Tibial artery (tissue), 4 donors: Measurements from ENCODE around the gene KCNQ1.

Experiments used
- DNase-seq, 2 donors: peaks; one replicate each; pipeline ENCODE4 v3.0.0-alpha.2; 2019
- H3K27ac ChIP-seq, 2 donors: fragments of 200-600 bp; sonication (generic) in 1 of 2; 1 replicate in 1 of 2; 2 replicates in 1 of 2; pipeline ENCODE4 v1.5.1; 2018 to 2019; ENCODE audit warnings: mild to moderate bottlenecking in 1 of 2
- H3K27me3 ChIP-seq, 2 donors: fragments of 200-600 bp; sonication (generic) in 1 of 2; one replicate each; pipeline versions ENCODE4 v1.5.1 to v1.6.0; 2016 to 2019
- H3K36me3 ChIP-seq, 3 donors: fragments of 200-600 bp; sonication (generic) in 2 of 3; one replicate each; pipeline ENCODE4 v1.5.1; 2016 to 2019; ENCODE audit warnings: mild to moderate bottlenecking in 2 of 3
- H3K4me1 ChIP-seq, 4 donors: fragments of 200-600 bp; sonication (generic) in 2 of 4; 1 replicate in 3 of 4; 2 replicates in 1 of 4; pipeline ENCODE4 v1.5.1; 2016 to 2019
- H3K4me3 ChIP-seq, 2 donors: fragments of 200-600 bp; sonication (generic) in 1 of 2; 1 replicate in 1 of 2; 2 replicates in 1 of 2; pipeline ENCODE4 v1.5.1; 2018 to 2019; ENCODE audit warnings: mild to moderate bottlenecking in 2 of 2
- H3K9me3 ChIP-seq, 3 donors: fragments of 200-600 bp; sonication (generic) in 1 of 3; one replicate each; pipeline ENCODE4 v1.5.1; 2016 to 2019
- intact Hi-C: fragments of 100-400 bp; cut with DNase I; formaldehyde crosslinking; loops from one replicate; pipeline ENCODE4 v1.15.0; 2023; ENCODE audit warnings: low total_unique reads
- TF ChIP-seq, protein P1 (sequence below), 2 experiments: fragments of 200-600 bp in 1 of 2; fragments of 450-650 bp in 1 of 2; IDR thresholded peaks; one replicate each; pipeline ENCODE4 v1.5.1; 2017 to 2019; ENCODE audit warnings: antibody characterized with exemption in 2 of 2, mild to moderate bottlenecking in 1 of 2, moderate library complexity in 1 of 2

The KCNQ1 gene

DNA sequence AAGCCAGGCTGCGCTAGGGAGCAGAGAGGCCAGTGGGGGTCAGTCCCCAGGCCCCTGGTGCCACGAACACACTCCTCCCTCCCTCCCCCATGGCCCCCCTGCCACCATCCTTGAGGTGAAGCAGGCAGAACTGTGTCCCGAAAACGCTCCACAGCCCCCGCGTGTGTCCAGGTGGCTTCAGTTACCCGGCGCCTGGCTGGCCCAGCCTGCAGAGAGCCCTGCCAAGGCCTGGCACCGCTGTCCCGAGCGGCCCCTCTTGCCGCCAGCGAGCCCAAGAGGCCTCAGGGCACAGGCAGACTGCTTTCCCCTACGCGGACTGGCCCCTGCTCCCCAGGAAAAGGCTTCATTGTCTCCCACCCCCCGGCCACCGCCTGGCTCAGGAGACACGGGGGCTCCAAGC lies 413.1 kb downstream of the KCNQ1 start:
- H3K4me1 ChIP-seq, result peaks cover 0 to 9% (median 7%) of the 10 kb centered on the region in 4 donors
- H3K9me3 ChIP-seq, result no peaks in the 10 kb centered on the region
- no peak for DNase-seq
- no peaks in the 10 kb centered on the region for H3K36me3 ChIP-seq
- no peak overlapping the region for H3K27ac ChIP-seq
- intact Hi-C loops, result no loop called here
- peaks cover 0 to 24% of the 10 kb centered on the region in 2 donors for H3K27me3 ChIP-seq
- TF ChIP-seq, protein P1, sequence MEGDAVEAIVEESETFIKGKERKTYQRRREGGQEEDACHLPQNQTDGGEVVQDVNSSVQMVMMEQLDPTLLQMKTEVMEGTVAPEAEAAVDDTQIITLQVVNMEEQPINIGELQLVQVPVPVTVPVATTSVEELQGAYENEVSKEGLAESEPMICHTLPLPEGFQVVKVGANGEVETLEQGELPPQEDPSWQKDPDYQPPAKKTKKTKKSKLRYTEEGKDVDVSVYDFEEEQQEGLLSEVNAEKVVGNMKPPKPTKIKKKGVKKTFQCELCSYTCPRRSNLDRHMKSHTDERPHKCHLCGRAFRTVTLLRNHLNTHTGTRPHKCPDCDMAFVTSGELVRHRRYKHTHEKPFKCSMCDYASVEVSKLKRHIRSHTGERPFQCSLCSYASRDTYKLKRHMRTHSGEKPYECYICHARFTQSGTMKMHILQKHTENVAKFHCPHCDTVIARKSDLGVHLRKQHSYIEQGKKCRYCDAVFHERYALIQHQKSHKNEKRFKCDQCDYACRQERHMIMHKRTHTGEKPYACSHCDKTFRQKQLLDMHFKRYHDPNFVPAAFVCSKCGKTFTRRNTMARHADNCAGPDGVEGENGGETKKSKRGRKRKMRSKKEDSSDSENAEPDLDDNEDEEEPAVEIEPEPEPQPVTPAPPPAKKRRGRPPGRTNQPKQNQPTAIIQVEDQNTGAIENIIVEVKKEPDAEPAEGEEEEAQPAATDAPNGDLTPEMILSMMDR (IDR thresholded peaks at IDR 0.05), result no peak
- H3K4me3 ChIP-seq, result no peak overlapping the region

DNA sequence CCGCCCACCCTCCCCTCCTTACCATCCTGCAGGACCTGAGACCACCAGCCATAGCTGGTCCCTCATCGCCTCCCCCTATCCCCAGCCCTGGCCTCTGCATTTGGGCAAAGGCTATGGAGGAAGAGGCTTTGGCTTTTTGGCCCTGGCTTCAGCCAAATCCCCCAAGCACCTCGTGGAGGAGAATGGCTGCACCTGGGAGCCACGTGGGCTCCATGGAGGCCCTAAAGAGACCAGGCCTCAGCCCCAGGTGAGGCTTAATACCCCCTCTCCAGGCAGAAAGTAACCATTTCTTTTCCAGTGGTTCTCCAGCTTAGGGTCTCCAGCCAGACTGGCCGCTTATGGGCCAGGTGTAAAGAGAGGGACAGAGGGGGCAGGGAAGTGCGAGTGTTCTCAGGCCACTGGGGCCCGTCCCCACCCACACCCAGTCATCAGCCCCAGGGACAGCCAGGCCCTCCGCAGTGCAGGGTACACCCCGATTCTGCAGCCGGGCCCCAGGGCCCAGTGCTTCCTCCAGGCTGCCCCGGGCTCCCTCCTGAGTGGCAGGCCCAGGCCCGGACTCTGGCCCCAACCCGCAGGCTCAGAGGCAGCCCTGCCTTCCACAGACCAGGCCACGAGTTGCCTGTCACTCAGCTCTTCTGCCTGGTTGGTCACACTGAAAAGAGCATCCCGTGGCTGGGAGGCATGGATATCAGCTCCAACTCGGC lies 414.3 kb downstream of the KCNQ1 start:
- DNase-seq, result no peak
- peaks cover 0 to 34% of the 10 kb centered on the region in 2 donors for H3K27me3 ChIP-seq
- H3K27ac ChIP-seq, result no peak overlapping the region
- H3K4me1 ChIP-seq, result peaks cover 0 to 12% (median 8%) of the 10 kb centered on the region in 4 donors
- H3K36me3 ChIP-seq, result no peaks in the 10 kb centered on the region
- H3K4me3 ChIP-seq, result no peak overlapping the region
- TF ChIP-seq, protein P1 (IDR thresholded peaks at IDR 0.05), result no peak
- intact Hi-C loops, result no loop called here
- no peaks in the 10 kb centered on the region for H3K9me3 ChIP-seq

DNA sequence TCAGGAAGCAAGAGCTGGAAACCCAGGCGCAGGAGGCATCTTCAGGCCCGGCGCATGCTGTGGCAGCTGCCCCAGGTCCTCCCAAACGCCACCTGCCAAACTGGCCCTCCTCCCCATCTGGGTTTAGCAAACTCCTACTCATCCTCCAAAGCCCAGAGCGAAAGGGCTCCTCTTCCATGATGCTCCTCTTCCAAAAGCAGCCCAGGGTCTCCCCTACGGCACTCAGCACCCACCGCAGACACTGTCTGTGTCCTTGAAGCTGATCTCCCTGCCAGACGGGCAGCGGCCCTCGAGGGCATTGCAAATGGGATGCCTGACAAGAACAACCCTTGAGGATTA lies 414.9 kb downstream of the KCNQ1 start:
- no peak overlapping the region for H3K4me3 ChIP-seq
- peaks cover 0 to 12% (median 8%) of the 10 kb centered on the region in 4 donors for H3K4me1 ChIP-seq
- H3K27me3 ChIP-seq, result peaks cover 0 to 38% of the 10 kb centered on the region in 2 donors
- no peaks in the 10 kb centered on the region for H3K36me3 ChIP-seq
- TF ChIP-seq, protein P1 (IDR thresholded peaks at IDR 0.05), result no peak
- intact Hi-C loops, result no loop called here
- no peak overlapping the region for H3K27ac ChIP-seq
- no peaks in the 10 kb centered on the region for H3K9me3 ChIP-seq
- no peak for DNase-seq

DNA sequence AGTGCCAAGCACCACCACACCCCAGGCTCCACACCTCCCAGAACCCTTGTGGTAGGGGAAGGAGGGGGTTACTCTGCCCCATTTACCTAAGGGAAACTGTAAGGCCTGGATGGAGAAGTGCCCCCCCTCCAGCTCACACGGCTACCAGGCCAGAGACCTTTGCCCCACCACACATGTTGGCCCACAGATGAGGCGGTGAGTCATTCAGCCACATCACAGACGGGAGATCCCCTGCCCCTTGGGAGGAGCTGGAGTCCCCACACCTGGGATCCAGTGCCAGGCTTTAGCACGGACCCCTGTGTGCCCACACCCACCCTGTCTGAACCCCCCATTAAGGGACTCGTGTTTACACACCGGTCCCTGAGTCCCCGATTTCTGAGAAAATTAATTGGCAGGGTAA lies 415.8 kb downstream of the KCNQ1 start:
- Histone ChIP-seq H3K27me3 (peaks cover 0 to 42% of the 10 kb centered on the region in 2 donors), H3K4me3 (no peak overlapping the region), H3K4me1 (peaks cover 0 to 12% (median 8%) of the 10 kb centered on the region in 4 donors), H3K36me3 (no peaks in the 10 kb centered on the region), H3K27ac (no peak overlapping the region), H3K9me3 (no peaks in the 10 kb centered on the region)
- TF ChIP-seq, protein P1 (IDR thresholded peaks at IDR 0.05), result no peak
- DNase-seq, result no peak
- intact Hi-C loops, result no loop called here

DNA sequence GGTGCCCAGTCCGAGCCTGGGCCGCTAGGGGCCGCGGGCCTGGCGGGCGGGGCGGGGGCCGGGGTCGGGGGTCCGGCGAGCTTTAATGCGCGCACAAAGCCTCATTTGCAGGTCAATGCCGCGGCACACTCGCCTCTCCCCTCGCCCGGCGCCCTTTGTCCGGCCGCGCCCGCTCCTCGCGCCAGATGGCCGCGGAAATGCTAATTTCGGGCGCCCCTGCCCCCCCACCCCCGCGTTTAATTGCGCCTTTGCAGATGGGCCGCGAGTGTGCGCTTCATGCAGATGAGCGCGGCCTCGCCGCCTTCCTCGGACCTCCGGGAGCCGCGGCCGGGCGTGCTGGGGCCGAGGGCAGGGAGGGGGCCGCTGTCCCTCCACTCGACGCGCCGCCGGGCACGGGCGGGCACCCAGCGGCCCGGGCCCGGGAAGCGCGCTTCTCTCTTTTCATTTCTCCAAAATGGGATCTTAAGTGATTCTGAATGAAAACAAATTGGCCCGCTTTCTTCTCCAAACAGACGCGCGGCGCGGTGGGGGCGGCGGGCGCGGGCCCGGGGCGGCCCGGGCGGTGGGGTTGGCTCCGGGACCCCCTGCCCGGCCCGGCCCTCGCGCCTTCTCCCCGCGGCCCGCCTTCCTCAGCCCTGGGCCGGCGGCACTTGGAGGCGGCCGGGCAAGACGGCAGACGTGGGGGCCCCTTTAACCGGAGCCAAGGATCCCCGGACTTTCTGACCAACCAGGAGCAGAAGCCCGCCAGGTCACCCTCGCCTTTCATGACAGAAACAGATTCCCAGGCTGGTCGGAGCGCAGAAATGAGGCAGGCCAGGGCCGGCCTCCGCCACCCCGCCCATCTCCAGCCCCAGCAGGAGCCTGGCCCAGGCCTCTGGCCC lies 417.8 kb downstream of the KCNQ1 start:
- Histone ChIP-seq H3K36me3 (no peaks in the 10 kb centered on the region), H3K27ac (no peak overlapping the region), H3K27me3 (peaks cover 0 to 52% of the 10 kb centered on the region in 2 donors), H3K4me1 (peaks cover 0 to 12% (median 8%) of the 10 kb centered on the region in 4 donors), H3K9me3 (no peaks in the 10 kb centered on the region), H3K4me3 (peak overlapping the region; percentile 9 to 39)
- intact Hi-C loops, result no loop called here
- TF ChIP-seq, protein P1 (IDR thresholded peaks at IDR 0.05), result no peak
- DNase-seq, result no peak
